ENCODE results near the gene PWP2. TPM values are rescaled to one million over a fixed set of nuclear protein-coding genes. Genes with fewer than 3 reads are reported as not detected.
"Not testable (repeated sequence)": the region's sequence is repeated elsewhere in the genome, so short reads cannot be mapped to it uniquely, and the experiment has no call there.

PWP2 gene
- total and polyA plus RNA-seq, 4 donors, result 3.6 to 20.4 (median 9.6) TPM

GRCh38 chr21:44092211-44092610 lies 15.0 kb upstream of the PWP2 start:
- ATAC-seq (ENCODE audit: insufficient read depth, low FRiP score) (no peak), DNase-seq (no peak)
- H3K36me3 ChIP-seq (ENCODE audit: control insufficient read depth in 4 of 4, insufficient read depth in 4 of 4, low read length in 4 of 4), result peaks cover 15 to 40% (median 19%) of the 10 kb centered on the region in 4 donors
- H3K27ac ChIP-seq (ENCODE audit: low read depth in 1 of 2, low read length in 1 of 2), result no peak overlapping the region
- H3K4me3 ChIP-seq, result no peak overlapping the region
- no peaks in the 10 kb centered on the region for H3K9me3 ChIP-seq (ENCODE audit: control insufficient read depth in 4 of 4, insufficient read depth in 3 of 4, low read length in 3 of 4)
- TF ChIP-seq CTCF (IDR thresholded peaks at IDR 0.05; ENCODE audit: control extremely low read depth, extremely low read depth), result no peak
- no peaks in the 10 kb centered on the region for H3K27me3 ChIP-seq (ENCODE audit: control insufficient read depth in 3 of 3, insufficient read depth in 3 of 3, low read length in 2 of 3)
- H3K9ac ChIP-seq (ENCODE audit: insufficient read depth in 1 of 2, low read length in 2 of 2), result no peak overlapping the region
- peaks cover 0 to 11% (median 0%) of the 10 kb centered on the region in 5 donors for H3K4me1 ChIP-seq (ENCODE audit: control insufficient read depth in 5 of 5, insufficient read depth in 5 of 5, low read length in 5 of 5)
- WGBS, 2 donors, result 89 to 92% methylated on average over 9 of the region's 9 CpGs

GRCh38 chr21:44093761-44094160 lies 13.4 kb upstream of the PWP2 start:
- Histone ChIP-seq H3K27me3 (ENCODE audit: control insufficient read depth in 3 of 3, insufficient read depth in 3 of 3, low read length in 2 of 3) (no peaks in the 10 kb centered on the region), H3K36me3 (ENCODE audit: control insufficient read depth in 4 of 4, insufficient read depth in 4 of 4, low read length in 4 of 4) (peaks cover 6 to 25% (median 16%) of the 10 kb centered on the region in 4 donors), H3K9me3 (ENCODE audit: control insufficient read depth in 4 of 4, insufficient read depth in 3 of 4, low read length in 3 of 4) (no peaks in the 10 kb centered on the region), H3K27ac (ENCODE audit: low read depth in 1 of 2, low read length in 1 of 2) (no peak overlapping the region), H3K9ac (ENCODE audit: insufficient read depth in 1 of 2, low read length in 2 of 2) (no peak overlapping the region), H3K4me3 (no peak overlapping the region), H3K4me1 (ENCODE audit: control insufficient read depth in 5 of 5, insufficient read depth in 5 of 5, low read length in 5 of 5) (peaks cover 0 to under 1% (median 0%) of the 10 kb centered on the region in 5 donors)
- ATAC-seq (ENCODE audit: insufficient read depth, low FRiP score) (no peak), DNase-seq (no peak)
- TF ChIP-seq CTCF (IDR thresholded peaks at IDR 0.05; ENCODE audit: control extremely low read depth, extremely low read depth), result no peak
- 93 to 94% methylated on average over 9 of the region's 9 CpGs for WGBS, 2 donors

GRCh38 chr21:44094832-44095231 lies 12.4 kb upstream of the PWP2 start:
- whole genome bisulfite sequencing, 2 donors, result 86 to 97% methylated on average over 1 of the region's 1 CpG

GRCh38 chr21:44098507-44098906 lies 8.7 kb upstream of the PWP2 start:
- H3K27ac ChIP-seq (ENCODE audit: low read depth in 1 of 2, low read length in 1 of 2); H3K36me3 ChIP-seq (ENCODE audit: control insufficient read depth in 4 of 4, insufficient read depth in 4 of 4, low read length in 4 of 4); ATAC-seq (ENCODE audit: insufficient read depth, low FRiP score); H3K9me3 ChIP-seq (ENCODE audit: control insufficient read depth in 4 of 4, insufficient read depth in 3 of 4, low read length in 3 of 4); DNase-seq; H3K4me3 ChIP-seq; H3K27me3 ChIP-seq (ENCODE audit: control insufficient read depth in 3 of 3, insufficient read depth in 3 of 3, low read length in 2 of 3); H3K9ac ChIP-seq (ENCODE audit: insufficient read depth in 1 of 2, low read length in 2 of 2); H3K4me1 ChIP-seq (ENCODE audit: control insufficient read depth in 5 of 5, insufficient read depth in 5 of 5, low read length in 5 of 5): not testable (repeated sequence)
- no CpG with 5 or more reads among the region's 6 CpGs for WGBS, 2 donors

More at GRCh38 chr21:44094832-44095231, 12.4 kb upstream of the PWP2 start:
- ATAC-seq (ENCODE audit: insufficient read depth, low FRiP score), result no peak
- DNase-seq, result no peak
- H3K4me3 ChIP-seq, result no peak overlapping the region
- no peak overlapping the region for H3K27ac ChIP-seq (ENCODE audit: low read depth in 1 of 2, low read length in 1 of 2)
- no peaks in the 10 kb centered on the region for H3K27me3 ChIP-seq (ENCODE audit: control insufficient read depth in 3 of 3, insufficient read depth in 3 of 3, low read length in 2 of 3)
- no peak overlapping the region for H3K9ac ChIP-seq (ENCODE audit: insufficient read depth in 1 of 2, low read length in 2 of 2)
- H3K36me3 ChIP-seq (ENCODE audit: control insufficient read depth in 4 of 4, insufficient read depth in 4 of 4, low read length in 4 of 4), result peaks cover 4 to 16% (median 14%) of the 10 kb centered on the region in 4 donors
- H3K4me1 ChIP-seq (ENCODE audit: control insufficient read depth in 5 of 5, insufficient read depth in 5 of 5, low read length in 5 of 5), result no peaks in the 10 kb centered on the region
- no peak for TF ChIP-seq CTCF (IDR thresholded peaks at IDR 0.05; ENCODE audit: control extremely low read depth, extremely low read depth)
- no peaks in the 10 kb centered on the region for H3K9me3 ChIP-seq (ENCODE audit: control insufficient read depth in 4 of 4, insufficient read depth in 3 of 4, low read length in 3 of 4)

GRCh38 chr21:44098964-44099363 lies 8.2 kb upstream of the PWP2 start:
- not testable (repeated sequence) for H3K9ac ChIP-seq (ENCODE audit: insufficient read depth in 1 of 2, low read length in 2 of 2); H3K4me3 ChIP-seq; DNase-seq; H3K9me3 ChIP-seq (ENCODE audit: control insufficient read depth in 4 of 4, insufficient read depth in 3 of 4, low read length in 3 of 4); H3K27ac ChIP-seq (ENCODE audit: low read depth in 1 of 2, low read length in 1 of 2); H3K36me3 ChIP-seq (ENCODE audit: control insufficient read depth in 4 of 4, insufficient read depth in 4 of 4, low read length in 4 of 4); H3K4me1 ChIP-seq (ENCODE audit: control insufficient read depth in 5 of 5, insufficient read depth in 5 of 5, low read length in 5 of 5); H3K27me3 ChIP-seq (ENCODE audit: control insufficient read depth in 3 of 3, insufficient read depth in 3 of 3, low read length in 2 of 3)
- ATAC-seq (ENCODE audit: insufficient read depth, low FRiP score), result peak; percentile 41
- WGBS, 2 donors, result no CpG with 5 or more reads among the region's 13 CpGs

GRCh38 chr21:44107589-44107988 lies 390 bp downstream of the PWP2 start:
- H3K9ac ChIP-seq (ENCODE audit: insufficient read depth in 1 of 2, low read length in 2 of 2); H3K27me3 ChIP-seq (ENCODE audit: control insufficient read depth in 3 of 3, insufficient read depth in 3 of 3, low read length in 2 of 3); DNase-seq; H3K9me3 ChIP-seq (ENCODE audit: control insufficient read depth in 4 of 4, insufficient read depth in 3 of 4, low read length in 3 of 4); H3K4me1 ChIP-seq (ENCODE audit: control insufficient read depth in 5 of 5, insufficient read depth in 5 of 5, low read length in 5 of 5); H3K36me3 ChIP-seq (ENCODE audit: control insufficient read depth in 4 of 4, insufficient read depth in 4 of 4, low read length in 4 of 4); H3K4me3 ChIP-seq: not testable (repeated sequence)
- H3K27ac ChIP-seq (ENCODE audit: low read depth in 1 of 2, low read length in 1 of 2), result peak overlapping the region in 1 of 2 donors; percentile 45
- peak; percentile 60 for ATAC-seq (ENCODE audit: insufficient read depth, low FRiP score)
- no CpG with 5 or more reads among the region's 31 CpGs for WGBS, 2 donors

Data from lung (tissue), 12 donors.